Activated CD8-positive, alpha-beta memory T cell treated with anti-CD3 and anti-CD28 coated beads, Interleukin-2, amount 50 U/mL, for 1 hour (primary cell): ENCODE results near the gene HINT3.
"Not testable (repeated sequence)": the region's sequence is repeated elsewhere in the genome, so short reads cannot be mapped to it uniquely, and the experiment has no call there.

Source experiments
- DNase-seq: peaks from one replicate; pipeline ENCODE4 v3.0.0-alpha.2; 2020; ENCODE audit errors: extremely low read depth

HINT3 gene

GRCh38 chr6:125956506-125957390 is at the start of gene HINT3:
Gene HINT3 (plus strand): TSS chr6:125956770. CDS start chr6:125956978, 208 bp downstream.
- DNase-seq = peak; percentile 94

GRCh38 chr6:125910527-125910926 is 46.0 kb upstream of the HINT3 start:
- no peak for DNase-seq

GRCh38 chr6:125911051-125911451 is 45.5 kb upstream of the HINT3 start:
- not testable (repeated sequence) for DNase-seq

DNA sequence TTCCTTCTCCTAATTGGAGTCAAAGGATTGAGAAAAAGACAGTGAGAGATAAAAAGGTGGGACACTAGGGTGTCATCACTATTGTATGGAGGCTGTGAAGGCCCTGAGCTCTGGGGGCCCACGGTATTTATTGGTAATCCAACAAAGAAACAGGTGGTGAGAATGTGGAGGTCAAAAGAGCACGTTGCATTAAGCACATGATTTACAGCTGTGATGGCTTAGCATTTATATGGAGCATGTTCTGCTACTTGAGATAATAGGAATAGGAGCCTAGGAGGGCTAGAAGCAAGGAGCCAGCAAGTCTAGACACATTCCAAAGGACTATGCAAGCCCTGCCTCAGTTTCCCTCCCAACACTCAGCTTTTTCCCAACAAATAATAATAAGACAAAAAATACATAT is 44.1 kb upstream of the HINT3 start:
- not testable (repeated sequence) for DNase-seq

GRCh38 chr6:125913145-125913544 is 43.4 kb upstream of the HINT3 start:
- no peak for DNase-seq

DNA sequence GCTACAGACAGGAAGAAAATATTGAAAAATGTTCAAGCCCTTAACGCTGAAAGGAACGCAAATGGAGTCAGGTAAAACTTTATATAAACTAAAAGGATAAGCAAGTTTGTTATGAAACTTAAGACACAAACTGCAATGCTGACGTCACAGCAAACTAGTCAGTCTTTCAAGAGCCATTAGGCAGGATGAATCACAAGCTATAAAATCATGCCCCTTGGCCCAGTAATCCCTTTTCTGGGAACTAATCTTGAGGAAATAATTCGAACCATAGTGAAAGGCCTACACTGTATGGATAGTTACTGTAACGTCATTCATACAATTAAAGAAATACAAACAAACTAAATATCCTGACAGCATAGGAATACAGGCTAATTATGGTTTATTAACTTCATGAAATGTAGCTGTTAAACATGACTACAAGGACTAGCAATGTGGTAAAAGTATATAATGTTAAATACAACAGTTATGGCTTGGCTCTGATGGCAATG is 42.7 kb upstream of the HINT3 start:
- no peak for DNase-seq

- no peak for DNase-seq
Observed at GRCh38 chr6:125918230-125918629, 38.3 kb upstream of the HINT3 start.

DNA sequence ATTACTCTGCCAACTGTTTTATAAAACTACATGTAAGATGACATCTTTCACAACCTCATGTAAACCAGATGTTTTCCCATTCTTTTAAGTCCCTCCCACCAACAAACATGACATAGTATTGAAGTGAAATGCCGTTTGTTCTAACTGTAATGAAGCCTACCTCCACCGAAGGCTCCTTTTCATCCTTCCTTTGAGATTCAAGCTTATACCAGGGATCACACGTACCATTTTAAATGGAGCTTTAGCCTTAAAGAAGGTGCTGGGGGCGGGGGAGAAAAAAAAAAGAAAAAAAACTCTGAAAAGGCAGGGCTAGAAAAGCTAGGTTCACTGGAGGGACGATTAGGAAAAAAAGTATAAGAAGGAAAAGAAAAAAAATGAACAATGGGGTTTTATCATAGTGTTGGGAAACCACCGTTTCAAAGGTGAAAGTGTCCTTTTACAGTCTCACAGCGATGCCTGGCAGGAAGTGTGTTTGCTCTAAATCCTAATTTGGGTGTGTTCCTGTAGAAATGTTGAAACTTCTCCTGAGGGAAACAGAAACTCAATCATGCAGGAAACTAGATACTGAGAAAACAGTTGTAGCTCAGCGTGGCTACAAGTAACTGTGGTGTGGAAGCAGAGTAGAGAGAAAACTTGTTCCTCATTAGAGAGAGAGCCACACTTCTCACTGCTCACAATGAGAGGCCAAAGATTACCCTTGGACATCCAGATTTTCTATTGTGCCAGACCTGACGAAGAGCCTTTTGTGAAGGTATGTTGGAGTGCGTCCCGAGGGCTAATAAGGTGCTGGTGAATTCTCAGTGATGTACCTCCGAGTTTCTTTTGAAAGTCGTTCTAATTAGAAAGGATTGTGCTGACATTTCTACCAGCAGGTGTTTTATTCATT is 37.6 kb upstream of the HINT3 start:
- DNase-seq = no peak

DNA sequence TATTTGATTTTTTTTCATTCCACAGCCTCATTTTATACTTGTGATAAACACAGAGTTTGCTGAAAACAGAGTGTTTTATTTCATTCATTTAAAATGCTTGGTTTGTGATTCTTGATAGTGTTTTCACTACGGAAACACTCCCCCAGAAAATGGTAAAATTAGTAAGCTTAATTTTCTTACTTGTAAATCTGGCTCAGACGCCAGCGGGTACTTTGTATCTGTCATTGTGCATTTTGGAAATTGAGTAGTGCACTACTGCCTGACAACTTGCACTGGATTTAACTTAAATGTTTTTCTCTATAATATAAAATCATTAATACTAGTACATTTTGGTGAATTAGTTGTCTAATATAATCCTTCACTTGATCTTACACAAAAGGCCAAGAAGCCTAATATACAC is 37.0 kb upstream of the HINT3 start:
- no peak for DNase-seq

DNA sequence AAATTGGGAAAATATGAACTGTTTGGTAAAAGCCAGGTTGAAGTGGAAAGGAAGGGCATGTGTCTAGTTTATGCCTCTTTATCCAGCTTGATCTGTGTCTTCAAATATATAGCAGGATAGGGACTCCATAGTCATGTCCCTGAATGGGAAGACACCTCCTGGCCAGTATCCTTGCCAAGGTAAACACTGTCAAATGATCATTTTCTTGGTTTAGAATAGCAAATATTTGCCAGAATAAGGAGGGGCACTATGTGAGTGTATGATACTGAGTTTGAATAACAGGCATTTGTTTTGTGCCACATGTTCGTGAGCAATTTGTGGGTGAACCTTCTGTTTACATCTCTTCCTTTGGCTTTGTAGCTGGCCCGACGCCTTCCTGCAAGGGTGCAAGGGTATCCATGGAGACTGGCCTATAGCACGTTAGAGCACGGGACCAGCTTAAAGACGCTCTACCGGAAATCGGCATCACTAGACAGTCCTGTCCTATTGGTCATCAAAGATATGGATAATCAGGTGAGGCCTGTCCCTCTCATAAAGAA is 34.2 kb upstream of the HINT3 start:
- no peak for DNase-seq

DNA sequence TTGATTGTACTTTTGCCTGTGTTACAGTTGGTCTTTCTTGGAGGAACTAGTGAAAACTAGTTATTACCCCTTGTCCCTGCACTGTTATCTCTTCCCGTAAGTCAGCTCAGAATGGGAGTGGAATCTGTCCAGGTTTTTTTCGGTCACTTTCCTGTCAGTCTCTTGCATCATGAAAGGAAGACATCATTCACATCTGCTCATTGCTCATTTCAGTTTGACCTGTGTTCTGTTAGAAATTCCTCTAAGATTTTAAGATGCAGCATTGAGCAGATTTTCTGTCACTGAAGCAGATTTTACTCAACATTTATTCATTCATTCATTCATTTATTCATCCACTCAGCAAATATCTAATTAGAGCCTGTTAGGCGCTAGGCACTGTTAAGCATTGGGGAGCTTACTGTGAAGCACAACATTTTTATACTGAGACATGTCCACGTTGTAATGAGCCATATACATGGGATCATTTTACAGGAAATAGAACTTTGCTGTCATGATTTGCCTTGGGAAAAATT is 33.1 kb upstream of the HINT3 start:
- DNase-seq = no peak

- DNase-seq = no peak
Observed at GRCh38 chr6:125924169-125924568, 32.4 kb upstream of the HINT3 start.

DNA sequence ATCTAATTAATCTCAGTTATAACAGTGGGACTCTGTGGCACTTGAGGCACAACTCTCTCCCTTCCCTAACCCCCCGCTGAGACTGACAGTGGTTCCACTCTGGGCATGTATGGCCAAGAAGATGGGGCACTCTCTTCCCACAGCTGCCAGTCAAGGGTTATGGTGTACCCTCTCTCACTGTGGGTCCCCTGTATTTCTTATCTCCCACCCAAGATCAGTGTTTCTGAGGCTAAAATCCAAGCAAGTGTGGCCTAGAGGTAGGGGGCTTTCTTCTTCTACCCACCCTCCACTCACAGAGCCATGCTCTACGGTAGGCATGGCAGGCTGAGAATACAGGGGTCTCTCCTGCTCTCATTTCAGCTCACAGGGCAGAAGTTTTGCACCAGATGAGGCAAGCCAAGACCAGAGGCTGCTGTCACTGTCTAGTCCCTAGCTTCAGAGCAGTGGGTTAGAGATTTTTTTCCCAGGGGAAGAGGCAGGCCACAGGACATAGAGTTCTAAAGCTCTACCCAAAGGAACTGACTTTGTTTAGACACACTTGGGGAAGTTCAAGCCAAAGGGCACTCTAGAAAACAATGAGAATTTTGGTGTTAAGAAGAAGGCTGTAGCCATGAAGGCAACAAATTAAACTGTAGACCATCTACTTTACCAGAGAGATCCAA is 31.7 kb upstream of the HINT3 start:
- no peak for DNase-seq

DNA sequence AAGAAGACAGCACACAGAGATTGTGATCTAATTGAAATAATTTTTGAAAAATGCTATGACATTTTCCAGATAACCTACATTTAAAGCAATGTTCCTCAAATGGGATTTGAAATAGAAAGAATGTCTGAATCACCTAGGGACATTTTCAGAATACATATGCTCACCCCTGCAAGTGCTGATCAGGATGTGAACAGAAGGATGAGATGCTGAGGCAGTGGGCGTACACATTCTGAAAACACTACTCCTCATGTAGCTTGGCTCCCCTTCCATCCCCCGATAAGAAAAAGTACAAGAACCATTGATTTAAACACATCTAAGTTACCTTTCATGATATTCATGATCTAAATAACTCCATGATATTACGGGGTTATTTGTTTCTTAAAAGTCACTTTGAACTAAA is 29.9 kb upstream of the HINT3 start:
- DNase-seq = no peak

- no peak for DNase-seq
Observed at GRCh38 chr6:125927761-125928160, 28.8 kb upstream of the HINT3 start.

DNA sequence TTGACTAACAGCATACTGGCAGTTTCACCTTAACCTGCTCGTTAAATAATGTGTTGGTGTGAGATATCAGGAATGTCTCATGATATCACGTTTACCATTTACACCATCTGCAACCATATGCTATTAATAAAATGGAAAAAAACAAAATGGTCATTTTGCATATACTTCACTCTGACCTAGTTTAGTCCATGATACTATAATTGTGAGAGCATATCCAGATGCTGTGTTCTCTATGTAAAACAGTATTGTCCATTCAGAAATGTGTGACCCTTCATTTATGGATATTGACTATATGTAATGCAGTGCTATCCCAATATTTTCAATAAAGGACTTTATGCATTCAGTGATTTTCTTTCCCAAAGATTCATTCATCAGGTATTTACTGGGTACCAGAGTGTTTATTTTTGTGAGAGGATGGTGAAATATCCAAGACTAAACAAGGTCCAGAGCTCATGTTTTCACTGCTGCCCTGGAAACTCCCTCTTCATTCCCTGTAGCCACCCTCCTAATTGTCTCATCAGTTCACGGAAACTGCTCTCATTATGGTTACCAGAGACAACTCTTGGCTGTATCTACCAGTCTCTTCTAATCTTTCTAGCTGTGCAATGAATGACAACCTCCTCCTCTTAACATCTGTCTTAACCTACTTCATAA is 25.7 kb upstream of the HINT3 start:
- DNase-seq = no peak

GRCh38 chr6:125931733-125932450 is 24.7 kb upstream of the HINT3 start:
- no peak for DNase-seq

GRCh38 chr6:125932451-125932795 is 24.1 kb upstream of the HINT3 start:
- DNase-seq = no peak

DNA sequence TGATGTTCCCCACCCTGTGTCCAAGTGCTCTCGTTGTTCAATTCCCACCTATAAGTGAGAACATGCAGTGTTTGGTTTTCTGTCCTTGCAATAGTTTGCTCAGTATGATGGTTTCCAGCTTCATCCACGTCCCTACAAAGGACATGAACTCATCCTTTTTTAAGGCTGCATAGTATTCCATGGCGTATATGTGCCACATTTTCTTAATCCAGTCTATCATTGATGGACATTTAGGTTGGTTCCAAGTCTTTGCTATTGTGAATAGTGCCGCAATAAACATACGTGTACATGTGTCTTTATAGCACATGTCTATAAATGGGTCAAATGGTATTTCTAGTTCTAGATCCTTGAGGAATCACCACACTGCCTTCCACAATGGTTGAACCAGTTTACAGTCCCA is 21.1 kb upstream of the HINT3 start:
- DNase-seq = not testable (repeated sequence)

DNA sequence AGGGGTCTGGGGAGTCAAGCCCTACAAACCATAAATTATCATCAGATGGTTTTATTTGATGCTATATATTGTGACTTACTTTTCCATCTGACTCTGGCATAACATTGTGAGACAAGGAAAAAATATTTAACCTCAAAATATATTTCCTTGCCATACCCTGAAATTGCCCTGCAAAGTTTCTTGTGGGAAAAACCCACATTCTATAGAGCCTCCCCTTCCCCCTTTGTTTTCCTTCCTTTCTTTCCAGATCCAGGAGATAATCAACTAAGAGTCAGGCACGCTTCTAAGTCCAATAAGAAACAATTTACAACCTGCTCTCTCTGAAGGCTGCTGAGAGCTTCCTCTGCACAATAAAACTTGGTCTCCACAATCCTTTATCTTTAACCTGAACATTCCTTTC is 17.5 kb upstream of the HINT3 start:
- DNase-seq = no peak
